CD4-positive, alpha-beta T cell (primary cell): Measurements from ENCODE around the gene GPX5. TPM values are rescaled to one million over a fixed set of nuclear protein-coding genes. Genes with fewer than 3 reads are reported as not detected.
"Not testable (repeated sequence)": the region's sequence is repeated elsewhere in the genome, so short reads cannot be mapped to it uniquely, and the experiment has no call there.

Source experiments
- ATAC-seq: fragments of 200-7000 bp; cut with Tn5 transposase; one replicate; pipeline ENCODE4 v1.10.0; 2022; ENCODE audit warnings: mild to moderate bottlenecking; ENCODE audit not compliant: poor library complexity
- CTCF ChIA-PET: fragments of 350-600 bp; sonication (Branson Sonifier 250); formaldehyde crosslinking; loops from one replicate; lab custom pipeline; 2021; ENCODE audit warnings: antibody characterized with exemption, inconsistent platforms; lab: Charles Lee
- POLR2A ChIA-PET: fragments of 350-600 bp; sonication (Branson Sonifier 250); formaldehyde crosslinking; loops from one replicate; lab custom pipeline; 2021; ENCODE audit warnings: antibody characterized with exemption, inconsistent platforms; lab: Charles Lee
- DNase-seq, 14 experiments: peaks; one replicate each; pipeline ENCODE4 v3.0.0-alpha.2; 2013 to 2020; ENCODE audit warnings: mixed read lengths in 2 of 14
- H3K27ac ChIP-seq, 2 donors: one replicate each; pipeline versions ENCODE4 v1.5.1 to v1.7.0; 2013; ENCODE audit warnings: low read length in 2 of 2, low read depth in 1 of 2, mild to moderate bottlenecking in 1 of 2
- H3K27me3 ChIP-seq, 2 experiments: 1 replicate in 1 of 2; 2 replicates in 1 of 2; pipeline versions ENCODE4 v1.6.1 to v1.7.0; 2013; ENCODE audit warnings: low read length in 2 of 2, control low read depth in 1 of 2, mild to moderate bottlenecking in 1 of 2, moderate library complexity in 1 of 2; ENCODE audit not compliant: insufficient read depth in 2 of 2, control insufficient read depth in 1 of 2
- H3K36me3 ChIP-seq: one replicate; pipeline ENCODE4 v1.6.1; 2013; ENCODE audit warnings: low read length, control low read depth; ENCODE audit not compliant: insufficient read depth
- H3K4me1 ChIP-seq: one replicate; pipeline ENCODE4 v1.6.1; 2013; ENCODE audit warnings: low read length, control low read depth; ENCODE audit not compliant: insufficient read depth
- H3K4me3 ChIP-seq: one replicate; pipeline ENCODE4 v1.5.1; 2013; ENCODE audit warnings: mild to moderate bottlenecking, low read length, moderate library complexity
- H3K9me3 ChIP-seq, 2 experiments: 1 replicate in 1 of 2; 2 replicates in 1 of 2; pipeline versions ENCODE4 v1.6.1 to v1.7.0; 2013; ENCODE audit warnings: low read length in 2 of 2, mild to moderate bottlenecking in 2 of 2, control low read depth in 1 of 2, moderate library complexity in 1 of 2; ENCODE audit not compliant: control insufficient read depth in 1 of 2, insufficient read depth in 1 of 2
- H3K27ac Mint-ChIP-seq: one replicate; pipeline ENCODE4 v1.8.0; 2020; ENCODE audit warnings: mixed read lengths
- H3K27me3 Mint-ChIP-seq: one replicate; pipeline ENCODE4 v1.8.0; 2021; ENCODE audit warnings: mixed read lengths
- H3K36me3 Mint-ChIP-seq: one replicate; pipeline ENCODE4 v1.8.0; 2021; ENCODE audit warnings: low read depth, mixed read lengths
- H3K4me1 Mint-ChIP-seq: one replicate; pipeline ENCODE4 v1.8.0; 2021; ENCODE audit warnings: low read depth, mixed read lengths
- H3K4me3 Mint-ChIP-seq: one replicate; pipeline ENCODE4 v1.8.0; 2020; ENCODE audit warnings: mild to moderate bottlenecking, mixed read lengths
- H3K9me3 Mint-ChIP-seq: one replicate; pipeline ENCODE4 v1.8.0; 2020; ENCODE audit warnings: mixed read lengths
- CTCF ChIP-seq: fragments of 200-600 bp; IDR thresholded peaks from one replicate; pipeline ENCODE4 v1.8.0; 2022; ENCODE audit warnings: antibody characterized with exemption, mild to moderate bottlenecking
- intact Hi-C, 2 experiments: fragments of 100-400 bp; cut with DNase I in 1 of 2; cut with micrococcal nuclease in 1 of 2; formaldehyde crosslinking; loops; one replicate each; pipeline versions ENCODE4 v1.15.1 to v1.9.0; 2023 to 2025; cut with DNase I, micrococcal nuclease
- total RNA-seq, 174 experiments: library from RNA in 2 of 174; stranded (reverse) in 2 of 174; gene quantifications; one replicate each; pipeline ENCODE4 v1.2.3 and lab custom pipeline; 2021 to 2026

Gene GPX5
- total RNA-seq, 2 experiments from 2014 or later: not detected

- no peak overlapping the region for H3K4me3 ChIP-seq
- POLR2A ChIA-PET: interaction anchor here (1.4 kb wide), 1 partner anchor 9 kb away, joined by 3 read pairs; no protein-coding TSS in a partner anchor
- no peaks in the 10 kb centered on the region for H3K36me3 Mint-ChIP-seq
- peaks cover 0 to 5% of the 10 kb centered on the region in 2 experiments for H3K9me3 ChIP-seq
- no peaks in the 10 kb centered on the region for H3K4me1 ChIP-seq
- H3K4me1 Mint-ChIP-seq: no peaks in the 10 kb centered on the region
- no peaks in the 10 kb centered on the region for H3K36me3 ChIP-seq
- no peak overlapping the region for H3K27ac Mint-ChIP-seq
- H3K9me3 Mint-ChIP-seq: no peaks in the 10 kb centered on the region
- CTCF ChIA-PET: no interaction called here
- H3K27me3 ChIP-seq: peaks cover 4 to 12% of the 10 kb centered on the region in 2 experiments
- intact Hi-C loops: loop anchor here (2.0 to 10.0 kb wide), 4 partner anchors 44 to 187 kb away; a partner anchor contains a TSS
- no peak for ATAC-seq
- TF ChIP-seq CTCF: no peak
- no peak overlapping the region for H3K4me3 Mint-ChIP-seq
- no peak overlapping the region for H3K27ac ChIP-seq
- DNase-seq: no peak
- peaks cover 42% of the 10 kb centered on the region for H3K27me3 Mint-ChIP-seq
These were observed 27.8 kb upstream of the GPX5 start for GRCh38 chr6:28497893-28498292.

DNA sequence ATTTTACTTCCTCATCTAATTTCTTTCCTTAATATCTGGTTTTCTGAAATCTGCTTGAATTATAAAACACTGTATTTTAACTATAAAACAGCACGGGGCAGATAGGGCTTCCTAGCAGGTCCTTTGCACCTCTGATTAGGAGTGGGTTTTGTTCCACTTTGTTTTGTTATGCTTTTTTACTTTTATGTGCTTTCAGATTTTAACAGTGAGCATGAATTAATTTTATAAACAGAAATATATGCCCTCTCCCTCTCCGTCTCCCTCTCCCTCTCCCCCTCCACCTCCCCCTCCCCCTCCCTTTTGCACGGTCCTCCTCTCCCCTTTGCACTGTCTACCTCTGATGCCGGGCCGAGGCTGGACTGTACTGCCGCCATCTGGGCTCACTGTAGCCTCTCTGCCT lies 24.4 kb upstream of the GPX5 start:
- H3K4me3 ChIP-seq: no peak overlapping the region
- no peaks in the 10 kb centered on the region for H3K36me3 ChIP-seq
- no peak overlapping the region for H3K27ac ChIP-seq
- H3K27me3 ChIP-seq: peaks cover 2 to 4% of the 10 kb centered on the region in 2 experiments
- H3K4me1 Mint-ChIP-seq: peaks cover 4% of the 10 kb centered on the region
- ChIA-PET POLR2A (no interaction called here), CTCF (no interaction called here)
- H3K4me1 ChIP-seq: no peaks in the 10 kb centered on the region
- no peak for ATAC-seq
- DNase-seq: no peak
- intact Hi-C loops: no loop called here
- peaks cover 0 to 5% of the 10 kb centered on the region in 2 experiments for H3K9me3 ChIP-seq
- no peak overlapping the region for H3K4me3 Mint-ChIP-seq
- H3K9me3 Mint-ChIP-seq: no peaks in the 10 kb centered on the region
- no peak for TF ChIP-seq CTCF
- H3K27me3 Mint-ChIP-seq: peaks cover 31% of the 10 kb centered on the region
- no peaks in the 10 kb centered on the region for H3K36me3 Mint-ChIP-seq
- no peak overlapping the region for H3K27ac Mint-ChIP-seq

DNA sequence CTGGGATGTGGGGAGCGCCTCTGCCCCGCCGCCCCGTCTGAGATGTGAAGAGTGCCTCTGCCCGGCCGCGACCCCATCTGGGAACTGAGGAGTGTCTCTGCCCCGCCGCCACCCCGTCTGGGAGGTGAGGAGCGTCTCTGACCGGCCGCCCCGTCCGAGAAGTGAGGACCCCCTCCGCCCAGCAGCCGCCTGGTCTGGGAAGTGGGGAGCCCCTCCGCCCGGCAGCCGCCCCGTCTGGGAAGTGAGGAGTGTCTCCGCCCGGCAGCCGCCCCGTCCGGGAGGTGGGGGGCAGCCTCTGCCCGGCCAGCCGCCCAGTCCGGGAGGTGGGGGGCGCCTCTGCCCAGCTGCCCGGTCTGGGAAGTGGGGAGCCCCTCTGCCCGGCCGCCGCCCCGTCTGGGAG lies 23.5 kb upstream of the GPX5 start:
- H3K36me3 ChIP-seq, intact Hi-C loops, H3K9me3 ChIP-seq, H3K36me3 Mint-ChIP-seq, POLR2A ChIA-PET, H3K27me3 ChIP-seq, H3K9me3 Mint-ChIP-seq, H3K4me3 ChIP-seq, ATAC-seq, H3K27ac ChIP-seq, H3K27ac Mint-ChIP-seq, CTCF ChIA-PET, H3K4me1 ChIP-seq, DNase-seq, H3K4me3 Mint-ChIP-seq: not testable (repeated sequence)
- Mint-ChIP-seq H3K4me1 (peaks cover 13% of the 10 kb centered on the region), H3K27me3 (peaks cover 25% of the 10 kb centered on the region)

DNA sequence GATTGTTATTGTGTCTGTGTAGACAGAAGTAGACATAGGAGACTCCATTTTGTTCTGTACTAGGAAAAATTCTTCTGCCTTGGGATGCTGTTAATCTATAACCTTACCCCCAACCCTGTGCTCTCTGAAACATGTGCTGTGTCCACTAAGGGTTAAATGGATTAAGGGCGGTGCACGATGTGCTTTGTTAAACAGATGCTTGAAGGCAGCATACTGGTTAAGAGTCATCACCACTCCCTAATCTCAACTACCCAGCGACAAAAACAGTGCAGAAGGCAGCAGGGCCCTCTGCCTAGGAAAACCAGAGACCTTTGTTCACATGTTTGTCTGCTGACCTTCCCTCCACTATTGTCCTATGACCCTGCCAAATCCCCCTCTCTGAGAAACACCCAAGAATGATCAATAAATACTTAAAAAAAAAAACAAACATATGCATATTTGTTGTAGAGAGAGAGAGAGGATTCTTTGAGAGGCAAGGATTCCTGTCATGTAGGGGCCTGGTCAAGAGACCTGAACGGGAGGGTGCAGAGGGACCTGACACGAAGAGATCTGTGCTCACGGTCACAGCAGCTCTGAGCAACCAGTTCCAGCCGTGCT lies 22.9 kb upstream of the GPX5 start:
- Mint-ChIP-seq H3K4me1 (peaks cover 19% of the 10 kb centered on the region), H3K27me3 (peaks cover 22% of the 10 kb centered on the region)
- intact Hi-C loops, CTCF ChIA-PET, H3K4me3 Mint-ChIP-seq, H3K27ac ChIP-seq, DNase-seq, H3K9me3 ChIP-seq, ATAC-seq, H3K27me3 ChIP-seq, H3K4me1 ChIP-seq, H3K9me3 Mint-ChIP-seq, H3K4me3 ChIP-seq, H3K36me3 ChIP-seq, H3K36me3 Mint-ChIP-seq, H3K27ac Mint-ChIP-seq, POLR2A ChIA-PET: not testable (repeated sequence)
